ENCODE data around the gene SH2B3. TPM values are rescaled to one million over a fixed set of nuclear protein-coding genes. Genes with fewer than 3 reads are reported as not detected.

SH2B3 gene
- total RNA-seq, 1 experiment from 2014 or later: 40.3 TPM

GRCh38 chr12:111440152-111440551 lies 34.4 kb downstream of the SH2B3 start:
- H3K4me1 ChIP-seq (ENCODE audit: insufficient read depth, low read length): peaks cover 6% of the 10 kb centered on the region; the same call in 1 of the 2 replicates
- no peaks in the 10 kb centered on the region for H3K27me3 ChIP-seq (ENCODE audit: insufficient read depth, low read length)
- no peak overlapping the region for H2BK12ac ChIP-seq (ENCODE audit: insufficient read length, low read depth, low read length)
- no peak for DNase-seq
- H3K4ac ChIP-seq (ENCODE audit: low read depth, low read length): no peak overlapping the region
- no peak overlapping the region for H3K4me2 ChIP-seq (ENCODE audit: insufficient read depth, insufficient read length, low read length)
- no peaks in the 10 kb centered on the region for H3K79me1 ChIP-seq (ENCODE audit: insufficient read depth, low read depth, low read length, poor library complexity, severe bottlenecking)
- H3K23ac ChIP-seq (ENCODE audit: insufficient read length, low read depth, low read length): no peak overlapping the region
- no peak overlapping the region for H3K27ac ChIP-seq (ENCODE audit: insufficient read length, low read depth, low read length)
- no peak overlapping the region for H3K56ac ChIP-seq (ENCODE audit: insufficient read length, low read depth, low read length)
- H2AFZ ChIP-seq (ENCODE audit: low read length): no peak overlapping the region
- H3K14ac ChIP-seq (ENCODE audit: insufficient read depth, low read length): no peak overlapping the region; the same call in 1 of the 2 replicates
- Mint-ChIP-seq H3K27ac (peak overlapping the region in 2 of 3 experiments; percentile 15 to 81; a peak in 2 of 7 replicates), H3K9me3 (no peaks in the 10 kb centered on the region), H3K4me3 (no peak overlapping the region), H3K4me1 (peaks cover 37 to 44% of the 10 kb centered on the region in 2 experiments), H3K27me3 (ENCODE audit: low read depth) (no peaks in the 10 kb centered on the region; the same call in 1 of the 2 replicates), H3K36me3 (ENCODE audit: insufficient read depth in 1 of 3, low read depth in 3 of 3) (peaks cover 0 to 14% (median 11%) of the 10 kb centered on the region in 3 experiments; a peak in 6 of 7 replicates)
- no peak overlapping the region for H3T11ph ChIP-seq (ENCODE audit: low read length)
- TF ChIP-seq CTCF (conservative IDR thresholded peaks at IDR 0.05): no peak
- no peaks in the 10 kb centered on the region for H4K20me1 ChIP-seq (ENCODE audit: control insufficient read depth, insufficient read depth, insufficient read length)
- H4K91ac ChIP-seq (ENCODE audit: insufficient read length, low read depth, low read length): no peak overlapping the region
- no peak overlapping the region for H2AK5ac ChIP-seq (ENCODE audit: insufficient read length, low read length)
- H4K8ac ChIP-seq (replicated peaks; ENCODE audit: insufficient read length, low read depth, low read length): no peak overlapping the region
- H2BK120ac ChIP-seq (ENCODE audit: low read depth, low read length, poor library complexity, severe bottlenecking): no peak overlapping the region
- no peak overlapping the region for H2BK15ac ChIP-seq (ENCODE audit: low read depth, low read length)
- H3K23me2 ChIP-seq (ENCODE audit: insufficient read length, low read depth, low read length, poor library complexity, severe bottlenecking): no peaks in the 10 kb centered on the region
- H3K79me2 ChIP-seq (ENCODE audit: insufficient read depth, low read length): peaks cover 13% of the 10 kb centered on the region; the same call in 1 of the 2 replicates
- no peak overlapping the region for H3K9ac ChIP-seq (ENCODE audit: extremely low read depth, insufficient read length, low read length)
- H3K18ac ChIP-seq (ENCODE audit: insufficient read length, low read depth, low read length): no peak overlapping the region
- WGBS (ENCODE audit: extremely low coverage, insufficient read length, low lambda C conversion rate): no CpG with 5 or more reads among the region's 8 CpGs
- H3K9me3 ChIP-seq (ENCODE audit: control insufficient read depth, low read depth, low read length): no peaks in the 10 kb centered on the region
- no peak overlapping the region for H2BK20ac ChIP-seq (ENCODE audit: low read depth, low read length, poor library complexity, severe bottlenecking)
- no peak overlapping the region for H4K5ac ChIP-seq (ENCODE audit: insufficient read length, low read depth, low read length)
- no peak overlapping the region for H2BK5ac ChIP-seq (ENCODE audit: insufficient read length, low read length)

All from H9 (cell line).